Gastrocnemius medialis (tissue), 4 donors: ENCODE measurements around the gene NCEH1. TPM values are rescaled to one million over a fixed set of nuclear protein-coding genes. Genes with fewer than 3 reads are reported as not detected.
"Not testable (repeated sequence)": the region's sequence is repeated elsewhere in the genome, so short reads cannot be mapped to it uniquely, and the experiment has no call there.

ENCODE experiments used
- ATAC-seq, 2 donors: fragments of 150-250 bp; one replicate each; pipeline ENCODE4 v1.9.1; 2016
- DNase-seq, 2 donors: peaks; one replicate each; pipeline ENCODE4 v3.0.0-alpha.2; 2019
- H3K27ac ChIP-seq, 4 donors: fragments of 200-600 bp; sonication (generic); 1 replicate in 1 of 4; 2 replicates in 3 of 4; pipeline ENCODE4 v1.5.1; 2016 to 2018; ENCODE audit warnings: mild to moderate bottlenecking in 2 of 4, moderate library complexity in 1 of 4
- H3K27me3 ChIP-seq, 3 donors: fragments of 200-600 bp; sonication (generic) in 2 of 3; 1 replicate in 1 of 3; 2 replicates in 2 of 3; pipeline versions ENCODE4 v1.5.1 to v1.6.0; 2016 to 2019; ENCODE audit warnings: mild to moderate bottlenecking in 1 of 3, moderate library complexity in 1 of 3
- H3K36me3 ChIP-seq, 2 donors: fragments of 200-600 bp; sonication (generic) in 1 of 2; one replicate each; pipeline ENCODE4 v1.5.1; 2017 to 2018
- H3K4me1 ChIP-seq, 2 donors: fragments of 200-600 bp; sonication (generic) in 1 of 2; one replicate each; pipeline ENCODE4 v1.5.1; 2016 to 2017; ENCODE audit warnings: mild to moderate bottlenecking in 2 of 2
- H3K4me3 ChIP-seq, 4 donors: fragments of 200-600 bp; sonication (generic) in 3 of 4; 1 replicate in 1 of 4; 2 replicates in 3 of 4; pipeline ENCODE4 v1.5.1; 2016 to 2019; ENCODE audit warnings: mild to moderate bottlenecking in 2 of 4
- H3K9me3 ChIP-seq, 3 donors: fragments of 200-600 bp; sonication (generic) in 2 of 3; 1 replicate in 1 of 3; 2 replicates in 2 of 3; pipeline ENCODE4 v1.5.1; 2016 to 2019
- CTCF ChIP-seq, 5 experiments: fragments of 450-650 bp in 3 of 5; fragments of 200-600 bp in 2 of 5; sonication (generic) in 2 of 5; IDR thresholded peaks in 4 of 5; conservative IDR thresholded peaks in 1 of 5; 1 replicate in 4 of 5; 2 replicates in 1 of 5; pipeline ENCODE4 v1.5.1; 2016 to 2019; ENCODE audit warnings: antibody characterized with exemption in 5 of 5, mild to moderate bottlenecking in 3 of 5, moderate library complexity in 3 of 5
- POLR2A ChIP-seq, 2 donors: fragments of 450-650 bp; IDR thresholded peaks; one replicate each; pipeline ENCODE4 v1.6.1; 2017; ENCODE audit warnings: antibody characterized with exemption in 2 of 2, mild to moderate bottlenecking in 2 of 2, moderate library complexity in 2 of 2
- in situ Hi-C, 4 donors: fragments of 200-750 bp; cut with MboI; loops; one replicate each; pipeline versions ENCODE4 v1.15.0 to v1.8.0; 2017; ENCODE audit warnings: low sequenced_read_pairs in 4 of 4
- intact Hi-C: fragments of 100-400 bp; cut with DNase I; formaldehyde crosslinking; loops from one replicate; pipeline ENCODE4 v1.15.1; 2023; ENCODE audit warnings: low total_unique reads
- total RNA-seq, 4 donors: library from RNA; depleted of rRNA; stranded (reverse); fragments of >200 nt; gene quantifications; one replicate each; pipeline versions ENCODE4 v1.1.0 to v1.2.3, GENCODE V29; 2016

NCEH1 gene
- total RNA-seq, 4 donors from 2014 or later, result 7.0 to 19.8 (median 8.2) TPM

GRCh38 chr3:172598904-172599303 lies 112.0 kb downstream of the NCEH1 start:
- Histone ChIP-seq H3K9me3 (no peaks in the 10 kb centered on the region), H3K4me3 (no peak overlapping the region), H3K27ac (no peak overlapping the region), H3K27me3 (no peaks in the 10 kb centered on the region), H3K36me3 (no peaks in the 10 kb centered on the region), H3K4me1 (peaks cover 13 to 14% of the 10 kb centered on the region in 2 donors)
- TF ChIP-seq CTCF (IDR thresholded peaks at IDR 0.05 in 4 of 5, conservative IDR thresholded peaks at IDR 0.05 in 1 of 5) (no peak), POLR2A (IDR thresholded peaks at IDR 0.05) (no peak)
- ATAC-seq (no peak), DNase-seq (no peak)
- intact Hi-C loops (loop anchor here (5.0 kb wide), 1 partner anchor 68 kb away; no protein-coding TSS in a partner anchor), in situ Hi-C loops (loop anchor here in 3 of 4 donors (5.0 to 10.0 kb wide), 2 partner anchors 97 to 114 kb away; no protein-coding TSS in a partner anchor)

- Histone ChIP-seq H3K4me3 (no peak overlapping the region), H3K27ac (peak overlapping the region in 3 of 4 donors; percentile 65 to 81 (median 71)), H3K9me3 (no peaks in the 10 kb centered on the region), H3K27me3 (no peaks in the 10 kb centered on the region), H3K36me3 (no peaks in the 10 kb centered on the region), H3K4me1 (peaks cover 13 to 14% of the 10 kb centered on the region in 2 donors)
- in situ Hi-C loops (loop anchor here in 3 of 4 donors (5.0 to 10.0 kb wide), 2 partner anchors 94 to 112 kb away; no protein-coding TSS in a partner anchor), intact Hi-C loops (loop anchor here (5.0 kb wide), 1 partner anchor 71 kb away; no protein-coding TSS in a partner anchor)
- DNase-seq (no peak), ATAC-seq (no peak)
- TF ChIP-seq POLR2A (IDR thresholded peaks at IDR 0.05) (no peak), CTCF (IDR thresholded peaks at IDR 0.05 in 4 of 5, conservative IDR thresholded peaks at IDR 0.05 in 1 of 5) (peak in 1 of 5 experiments; percentile 11)
Measured at GRCh38 chr3:172596394-172596706, 114.5 kb downstream of the NCEH1 start.

- intact Hi-C loops (loop anchor here (5.0 kb wide), 1 partner anchor 71 kb away; no protein-coding TSS in a partner anchor), in situ Hi-C loops (loop anchor here in 3 of 4 donors (5.0 to 10.0 kb wide), 2 partner anchors 94 to 111 kb away; no protein-coding TSS in a partner anchor)
- H3K36me3 ChIP-seq, result no peaks in the 10 kb centered on the region
- no peaks in the 10 kb centered on the region for H3K9me3 ChIP-seq
- peak overlapping the region; percentile 52 to 81 (median 68) for H3K27ac ChIP-seq
- peak; percentile 54 to 81 for ATAC-seq
- peaks cover 13 to 14% of the 10 kb centered on the region in 2 donors for H3K4me1 ChIP-seq
- DNase-seq, result no peak
- no peaks in the 10 kb centered on the region for H3K27me3 ChIP-seq
- H3K4me3 ChIP-seq, result peak overlapping the region; percentile 24 to 42 (median 36)
- TF ChIP-seq POLR2A (IDR thresholded peaks at IDR 0.05) (no peak), CTCF (IDR thresholded peaks at IDR 0.05 in 4 of 5, conservative IDR thresholded peaks at IDR 0.05 in 1 of 5) (peak; percentile 53 to 72 (median 58))
Measured at GRCh38 chr3:172595664-172596393, 115.0 kb downstream of the NCEH1 start.

DNA sequence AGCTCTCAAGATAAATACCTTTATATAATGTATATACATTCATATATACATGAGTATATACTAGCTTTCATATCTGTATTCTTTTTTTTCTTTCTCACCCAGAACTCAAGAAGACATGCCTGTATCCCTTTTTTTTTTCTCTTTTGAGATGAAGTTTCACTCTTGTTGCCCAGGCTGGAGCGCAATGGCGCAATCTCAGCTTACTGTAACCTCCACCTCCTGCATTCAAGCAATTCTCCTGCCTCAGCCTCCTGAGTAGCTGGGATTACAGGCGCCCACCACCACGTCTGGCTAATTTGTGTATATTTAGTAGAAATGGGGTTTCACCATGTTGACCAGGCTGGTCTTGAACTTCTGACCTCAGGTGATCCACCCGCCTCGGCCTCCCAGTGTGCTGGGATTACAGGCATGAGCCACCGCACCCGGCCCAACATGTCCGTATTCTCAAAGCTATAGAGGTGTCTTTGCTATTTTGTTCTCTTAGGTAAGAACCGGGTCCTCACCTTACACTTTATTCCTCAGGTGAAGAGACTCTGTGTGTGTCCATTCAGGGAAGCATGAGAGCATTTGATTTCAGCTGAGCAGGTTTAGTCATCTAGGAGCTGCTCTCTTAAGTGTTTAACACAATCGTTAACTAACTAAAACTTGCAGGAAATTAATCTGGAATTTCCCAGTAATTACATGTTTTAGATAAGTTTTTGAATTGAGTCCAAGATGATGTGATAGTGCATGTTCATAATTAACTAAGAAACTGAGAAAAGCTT lies 115.8 kb downstream of the NCEH1 start:
- DNase-seq, H3K9me3 ChIP-seq, ATAC-seq, H3K36me3 ChIP-seq, H3K27me3 ChIP-seq: not testable (repeated sequence)
- Histone ChIP-seq H3K4me1 (peaks cover 13 to 14% of the 10 kb centered on the region in 2 donors), H3K4me3 (peak overlapping the region; percentile 11 to 42 (median 20)), H3K27ac (peak overlapping the region; percentile 52 to 81 (median 68))
- in situ Hi-C loops, result loop anchor here in 3 of 4 donors (5.0 to 10.0 kb wide), 2 partner anchors 93 to 110 kb away; no protein-coding TSS in a partner anchor
- intact Hi-C loops, result loop anchor here (5.0 kb wide), 1 partner anchor 72 kb away; no protein-coding TSS in a partner anchor
